Motor neuron (in vitro differentiated cells): ENCODE measurements around the gene TIMM17B. TPM values are rescaled to one million over a fixed set of nuclear protein-coding genes. Genes with fewer than 3 reads are reported as not detected.

Experiments used
- ATAC-seq, 8 experiments: fragments of 200-7000 bp; cut with Tn5 transposase; replicated peaks in 6 of 8; 2 replicates each; pipeline ENCODE4 v1.8.0; 2021; ENCODE audit warnings: mild to moderate bottlenecking in 8 of 8, moderate library complexity in 8 of 8
- H3K27ac ChIP-seq, 2 donors: fragments of 250-450 bp; sonication (Bioruptor Pico); 2 replicates each; pipeline ENCODE4 v1.9.0; 2021; ENCODE audit warnings: antibody characterized with exemption in 2 of 2, mild to moderate bottlenecking in 2 of 2, moderate library complexity in 1 of 2
- H3K4me1 ChIP-seq, 2 donors: fragments of 250-450 bp; sonication (Bioruptor Pico); replicated peaks in 1 of 2; 2 replicates each; pipeline ENCODE4 v1.6.1; 2021; ENCODE audit warnings: antibody characterized with exemption in 2 of 2, mild to moderate bottlenecking in 2 of 2, moderate library complexity in 1 of 2
- H3K4me3 ChIP-seq, 5 donors: fragments of 250-450 bp; sonication (Bioruptor Pico); 2 replicates each; pipeline ENCODE4 v1.9.0; 2021; ENCODE audit warnings: antibody characterized with exemption in 5 of 5, mild to moderate bottlenecking in 5 of 5, moderate library complexity in 4 of 5
- WGBS, 10 experiments: fragments of 450-650 bp; shearing (Covaris generic); methylation state at CpG; one replicate each; pipeline ENCODE4 v1.0.0; 2022; 5-methylcytosine and 5-hydroxymethylcytosine counted together
- in situ Hi-C, 9 experiments: fragments of 400-800 bp; cut with MboI; loops; one replicate each; pipeline ENCODE4 v1.15.0; 2021; ENCODE audit warnings: low sequenced_read_pairs in 9 of 9, low pct_unique_long_range_greater_than_20kb in 2 of 9; ENCODE audit not compliant: unreplicated experiment in 9 of 9
- total RNA-seq, 8 experiments: library from RNA; unstranded; fragments of 300-600 nt; gene quantifications; 2 replicates each; pipeline versions ENCODE4 v1.2.3 to v1.2.4, GENCODE V29; 2022

Gene TIMM17B
- total RNA-seq, 8 experiments from 2014 or later, result 40.6 to 102 (median 72.9) TPM

- in situ Hi-C loops, result no loop called here
- Histone ChIP-seq H3K4me1 (peaks cover 0 to 2% of the 10 kb centered on the region in 2 donors), H3K4me3 (no peak overlapping the region), H3K27ac (no peak overlapping the region)
- WGBS, 10 experiments, result 28 to 80% (median 36%) methylated on average over 1 to 2 of the region's 2 CpGs; no CpG with 5 or more reads in 4 of the 10 experiments
- ATAC-seq, result no peak
Measured at GRCh38 chrX:48927736-48928382, 30.3 kb upstream of the TIMM17B start.

- WGBS, 10 experiments, result 0 to 35% (median 20%) methylated on average over 1 to 5 of the region's 5 CpGs; no CpG with 5 or more reads in 5 of the 10 experiments
- H3K4me1 ChIP-seq, result peaks cover 0 to 2% of the 10 kb centered on the region in 2 donors
- ATAC-seq, result peak in 1 of 8 experiments; percentile 73
- in situ Hi-C loops, result no loop called here
- H3K4me3 ChIP-seq, result no peak overlapping the region
- no peak overlapping the region for H3K27ac ChIP-seq
Measured at GRCh38 chrX:48927123-48927522, 29.6 kb upstream of the TIMM17B start.

GRCh38 chrX:48924270-48924669 lies 26.7 kb upstream of the TIMM17B start:
- ATAC-seq, result no peak

GRCh38 chrX:48923771-48924170 lies 26.2 kb upstream of the TIMM17B start:
- in situ Hi-C loops, result no loop called here
- Histone ChIP-seq H3K4me3 (no peak overlapping the region), H3K4me1 (peaks cover 6 to 11% of the 10 kb centered on the region in 2 donors), H3K27ac (no peak overlapping the region)
- no peak for ATAC-seq
- 82% methylated on average over 4 of the region's 13 CpGs; no CpG with 5 or more reads in 9 of the 10 experiments for WGBS, 10 experiments

More at GRCh38 chrX:48924270-48924669, 26.7 kb upstream of the TIMM17B start:
- WGBS, 10 experiments, result 60 to 67% methylated on average over 1 to 2 of the region's 5 CpGs; no CpG with 5 or more reads in 8 of the 10 experiments
- in situ Hi-C loops, result no loop called here
- H3K4me3 ChIP-seq, result no peak overlapping the region
- H3K4me1 ChIP-seq, result peaks cover 6 to 11% of the 10 kb centered on the region in 2 donors
- H3K27ac ChIP-seq, result no peak overlapping the region

- in situ Hi-C loops, result no loop called here
- H3K27ac ChIP-seq, result no peak overlapping the region
- peaks cover 9 to 12% of the 10 kb centered on the region in 2 donors for H3K4me1 ChIP-seq
- 29 to 67% (median 60%) methylated on average over 1 to 4 of the region's 4 CpGs; no CpG with 5 or more reads in 7 of the 10 experiments for WGBS, 10 experiments
- no peak overlapping the region for H3K4me3 ChIP-seq
- ATAC-seq, result no peak
Measured at GRCh38 chrX:48920718-48921104, 23.1 kb upstream of the TIMM17B start.

GRCh38 chrX:48919947-48920717 lies 22.6 kb upstream of the TIMM17B start:
- no peak for ATAC-seq
- 20 to 50% methylated on average over 1 of the region's 8 CpGs; no CpG with 5 or more reads in 8 of the 10 experiments for WGBS, 10 experiments
- H3K4me3 ChIP-seq, result peak overlapping the region in 2 of 5 donors; percentile 56 to 59
- in situ Hi-C loops, result no loop called here
- H3K4me1 ChIP-seq, result peaks cover 9 to 12% of the 10 kb centered on the region in 2 donors
- H3K27ac ChIP-seq, result no peak overlapping the region

- in situ Hi-C loops, result no loop called here
- Histone ChIP-seq H3K4me1 (peaks cover 9 to 12% of the 10 kb centered on the region in 2 donors), H3K27ac (peak overlapping the region; percentile 54 to 70), H3K4me3 (peak overlapping the region; percentile 56 to 68 (median 62))
- ATAC-seq, result peak; percentile 6 to 20 (median 12)
- WGBS, 10 experiments, result 0% methylated on average over 1 to 2 of the region's 15 CpGs; no CpG with 5 or more reads in 8 of the 10 experiments
Measured at GRCh38 chrX:48919360-48919841, 21.8 kb upstream of the TIMM17B start.

GRCh38 chrX:48918643-48919340 lies 21.2 kb upstream of the TIMM17B start, which contains the start of gene PIM2:
TSS of gene PIM2 (minus strand) at chrX:48919024. CDS start at chrX:48918834, 190 bp downstream.
- Histone ChIP-seq H3K4me3 (peak within 1 kb of the TSS; percentile 56 to 68 (median 62)), H3K27ac (peak within 1 kb of the TSS; percentile 70 to 74), H3K4me1 (peaks cover 9 to 12% of the 10 kb centered on the region in 2 donors)
- in situ Hi-C loops, result no loop called here
- 20 to 27% methylated on average over 2 to 5 of the region's 55 CpGs; no CpG with 5 or more reads in 8 of the 10 experiments for WGBS, 10 experiments
- peak; percentile 78 to 89 (median 86) for ATAC-seq

- Histone ChIP-seq H3K27ac (peak overlapping the region; percentile 68 to 74), H3K4me3 (peak overlapping the region; percentile 56 to 68 (median 62)), H3K4me1 (peaks cover 9 to 12% of the 10 kb centered on the region in 2 donors)
- ATAC-seq, result peak in 2 of 8 experiments; percentile 0 to 1
- WGBS, 10 experiments, result no CpG with 5 or more reads among the region's 23 CpGs
- in situ Hi-C loops, result no loop called here
Measured at GRCh38 chrX:48918301-48918642, 20.7 kb upstream of the TIMM17B start.

- Histone ChIP-seq H3K4me1 (peaks cover 12% of the 10 kb centered on the region in 2 donors), H3K4me3 (peak overlapping the region; percentile 56 to 68 (median 62)), H3K27ac (no peak overlapping the region)
- 28 to 80% methylated on average over 1 to 15 of the region's 27 CpGs; no CpG with 5 or more reads in 8 of the 10 experiments for WGBS, 10 experiments
- ATAC-seq, result peak; percentile 34 to 57 (median 54)
- in situ Hi-C loops, result no loop called here
Measured at GRCh38 chrX:48917139-48918001, 19.8 kb upstream of the TIMM17B start.

- in situ Hi-C loops, result no loop called here
Measured at GRCh38 chrX:48914593-48915493, 17.3 kb upstream of the TIMM17B start.

More at GRCh38 chrX:48914593-48915493, 17.3 kb upstream of the TIMM17B start:
- no peak for ATAC-seq
- no peak overlapping the region for H3K4me3 ChIP-seq
- H3K4me1 ChIP-seq, result peaks cover 8 to 16% of the 10 kb centered on the region in 2 donors
- WGBS, 10 experiments, result 62 to 100% (median 100%) methylated on average over 1 to 2 of the region's 13 CpGs; no CpG with 5 or more reads in 7 of the 10 experiments
- no peak overlapping the region for H3K27ac ChIP-seq
